WI38 (cell line): ENCODE data around the gene ATP6V1G1.

Experiments used
- H3K4me3 ChIP-seq: 2 replicates; pipeline ENCODE4 v1.5.1; 2011; ENCODE audit warnings: low read depth, mild to moderate bottlenecking, control low read depth, low read length
- TF ChIP-seq, protein P1 (sequence below): IDR thresholded peaks from 2 replicates; pipeline ENCODE4 v1.5.1; 2012; ENCODE audit warnings: low read depth, mild to moderate bottlenecking, control low read depth, low read length

Gene ATP6V1G1

GRCh38 chr9:114626415-114627020 is 38.9 kb downstream of the ATP6V1G1 start:
- no peak overlapping the region for H3K4me3 ChIP-seq
- TF ChIP-seq, protein P1, sequence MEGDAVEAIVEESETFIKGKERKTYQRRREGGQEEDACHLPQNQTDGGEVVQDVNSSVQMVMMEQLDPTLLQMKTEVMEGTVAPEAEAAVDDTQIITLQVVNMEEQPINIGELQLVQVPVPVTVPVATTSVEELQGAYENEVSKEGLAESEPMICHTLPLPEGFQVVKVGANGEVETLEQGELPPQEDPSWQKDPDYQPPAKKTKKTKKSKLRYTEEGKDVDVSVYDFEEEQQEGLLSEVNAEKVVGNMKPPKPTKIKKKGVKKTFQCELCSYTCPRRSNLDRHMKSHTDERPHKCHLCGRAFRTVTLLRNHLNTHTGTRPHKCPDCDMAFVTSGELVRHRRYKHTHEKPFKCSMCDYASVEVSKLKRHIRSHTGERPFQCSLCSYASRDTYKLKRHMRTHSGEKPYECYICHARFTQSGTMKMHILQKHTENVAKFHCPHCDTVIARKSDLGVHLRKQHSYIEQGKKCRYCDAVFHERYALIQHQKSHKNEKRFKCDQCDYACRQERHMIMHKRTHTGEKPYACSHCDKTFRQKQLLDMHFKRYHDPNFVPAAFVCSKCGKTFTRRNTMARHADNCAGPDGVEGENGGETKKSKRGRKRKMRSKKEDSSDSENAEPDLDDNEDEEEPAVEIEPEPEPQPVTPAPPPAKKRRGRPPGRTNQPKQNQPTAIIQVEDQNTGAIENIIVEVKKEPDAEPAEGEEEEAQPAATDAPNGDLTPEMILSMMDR: no peak

DNA sequence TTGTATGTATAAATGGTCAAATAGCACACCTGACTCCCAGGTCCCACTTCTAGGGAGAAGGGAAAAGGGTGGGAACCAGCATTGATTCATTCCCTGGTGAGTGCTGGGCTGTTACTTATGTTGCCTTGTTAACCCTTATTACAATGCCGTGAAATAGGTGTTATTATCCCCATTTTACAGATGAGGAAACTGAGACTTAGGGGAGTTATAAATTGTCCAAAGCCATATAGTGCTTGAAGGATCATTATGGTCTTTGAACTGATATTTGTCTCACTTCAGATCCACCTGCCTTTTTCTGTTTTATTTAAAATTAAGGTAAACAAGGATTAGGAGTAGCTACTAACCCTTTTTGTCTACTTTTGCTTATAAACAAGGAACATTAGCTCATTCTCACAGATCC is 40.0 kb downstream of the ATP6V1G1 start:
- TF ChIP-seq, protein P1: no peak
- no peak overlapping the region for H3K4me3 ChIP-seq

- H3K4me3 ChIP-seq: no peak overlapping the region
- TF ChIP-seq, protein P1: no peak
These were observed 42.1 kb downstream of the ATP6V1G1 start for GRCh38 chr9:114629563-114630090.

- TF ChIP-seq, protein P1: no peak
- no peak overlapping the region for H3K4me3 ChIP-seq
These were observed 43.6 kb downstream of the ATP6V1G1 start for GRCh38 chr9:114631166-114631565.

DNA sequence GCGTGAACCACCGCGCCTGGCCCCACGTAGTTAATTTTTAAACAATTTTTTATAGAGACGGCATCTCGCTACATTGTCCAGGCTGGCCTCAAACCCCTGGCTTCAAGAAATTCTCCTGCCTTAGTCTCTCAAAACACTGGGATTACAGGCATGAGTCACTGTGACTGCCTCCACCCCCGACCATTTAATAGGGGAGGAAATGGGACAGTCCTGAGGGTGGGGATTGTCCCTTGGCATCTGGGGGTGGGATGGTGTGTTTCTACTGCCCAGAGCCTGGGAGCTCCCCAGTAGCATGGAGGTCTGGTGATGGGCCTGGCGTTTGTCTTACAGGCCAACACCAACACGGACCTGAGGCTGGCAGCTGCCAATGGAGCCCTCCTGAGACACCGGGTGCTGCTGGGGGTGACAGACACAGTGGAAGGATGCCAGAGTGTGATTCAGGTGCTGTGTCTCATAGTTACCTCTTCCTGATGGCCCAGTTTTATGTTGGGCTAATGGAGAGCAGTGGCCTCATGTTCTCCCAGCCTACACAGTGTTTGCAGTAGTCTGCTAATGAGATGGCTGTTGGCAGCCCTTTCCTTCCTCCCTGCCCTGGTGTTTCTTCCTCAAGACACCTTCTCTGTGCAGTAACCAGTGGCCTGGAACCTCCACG is 46.0 kb downstream of the ATP6V1G1 start:
- no peak overlapping the region for H3K4me3 ChIP-seq
- TF ChIP-seq, protein P1: no peak

- TF ChIP-seq, protein P1: no peak
- no peak overlapping the region for H3K4me3 ChIP-seq
These were observed 46.8 kb downstream of the ATP6V1G1 start for GRCh38 chr9:114634387-114634786.

DNA sequence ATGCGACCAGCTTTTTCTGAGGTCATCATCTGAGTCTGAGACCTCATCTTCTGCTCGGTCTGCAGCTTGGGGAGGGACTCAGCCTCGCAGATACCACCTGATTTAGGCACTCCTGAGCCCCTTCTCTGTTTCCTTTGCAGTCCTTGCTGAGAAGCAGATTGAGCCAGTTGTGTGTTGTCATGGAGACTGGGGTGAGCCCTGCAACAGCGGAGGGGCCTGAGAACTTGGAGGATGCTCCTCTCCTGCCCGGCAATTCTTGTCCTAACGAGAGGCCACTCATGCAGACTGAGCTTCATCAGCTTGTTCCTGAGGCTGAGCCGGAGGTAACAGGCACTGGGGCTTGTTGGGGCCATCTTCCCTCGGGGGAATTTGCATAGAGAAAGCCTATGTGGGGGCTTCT is 50.8 kb downstream of the ATP6V1G1 start:
- H3K4me3 ChIP-seq: no peak overlapping the region
- TF ChIP-seq, protein P1: no peak
